Measurements from ENCODE around the gene GSE1.

DNA sequence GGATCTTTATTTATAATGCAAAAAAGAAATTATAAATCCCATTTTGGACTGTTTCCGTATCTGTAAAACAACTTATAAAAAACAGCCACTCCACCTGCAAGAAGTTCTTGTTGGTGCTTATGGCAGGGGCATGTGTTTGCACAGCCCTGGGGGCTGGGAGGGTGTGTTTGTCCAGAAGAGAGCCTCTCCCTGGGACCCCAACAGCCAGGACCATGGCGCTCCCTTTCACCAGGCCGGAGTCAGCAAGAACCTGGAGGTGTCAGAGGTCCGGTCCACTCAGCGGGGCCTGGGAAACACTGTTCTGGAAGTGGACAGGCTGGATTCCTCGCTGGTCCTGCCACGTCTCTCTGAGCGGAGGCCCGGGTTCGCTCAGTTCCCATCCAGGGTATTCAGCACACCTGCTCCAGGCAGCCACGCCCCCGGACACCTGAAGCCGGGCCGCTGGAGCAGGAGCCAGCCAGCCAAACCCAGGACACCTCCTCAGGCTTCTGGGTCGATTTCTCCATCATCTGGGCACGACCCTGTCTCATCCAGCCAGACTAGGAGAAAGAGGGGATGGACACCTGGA, 94.5 kb downstream of the GSE1 start:
- TF ChIP-seq SP1 (IDR thresholded peaks at IDR 0.05) (no peak), CTBP1 (IDR thresholded peaks at IDR 0.05; ENCODE audit: borderline replicate concordance) (no peak), PKNOX1 (IDR thresholded peaks at IDR 0.05) (no peak), LEF1 (IDR thresholded peaks at IDR 0.05; ENCODE audit: borderline replicate concordance) (no peak), FOXK2 (IDR thresholded peaks at IDR 0.05) (no peak), FOXM1 (IDR thresholded peaks at IDR 0.05; ENCODE audit: borderline replicate concordance) (no peak), ZNF384 (IDR thresholded peaks at IDR 0.05) (no peak)
